NCI-H2107 treated with DMSO at 0.1 percent for 48 hours (cell line): Measurements from ENCODE around the gene DTL.
"Not testable (repeated sequence)": the region's sequence is repeated elsewhere in the genome, so short reads cannot be mapped to it uniquely, and the experiment has no call there.

Source experiments
- DNase-seq: peaks from one replicate; lab custom pipeline; 2025; ENCODE audit not compliant: unreplicated experiment; lab: John Stamatoyannopoulos, UW

The DTL gene

DNA sequence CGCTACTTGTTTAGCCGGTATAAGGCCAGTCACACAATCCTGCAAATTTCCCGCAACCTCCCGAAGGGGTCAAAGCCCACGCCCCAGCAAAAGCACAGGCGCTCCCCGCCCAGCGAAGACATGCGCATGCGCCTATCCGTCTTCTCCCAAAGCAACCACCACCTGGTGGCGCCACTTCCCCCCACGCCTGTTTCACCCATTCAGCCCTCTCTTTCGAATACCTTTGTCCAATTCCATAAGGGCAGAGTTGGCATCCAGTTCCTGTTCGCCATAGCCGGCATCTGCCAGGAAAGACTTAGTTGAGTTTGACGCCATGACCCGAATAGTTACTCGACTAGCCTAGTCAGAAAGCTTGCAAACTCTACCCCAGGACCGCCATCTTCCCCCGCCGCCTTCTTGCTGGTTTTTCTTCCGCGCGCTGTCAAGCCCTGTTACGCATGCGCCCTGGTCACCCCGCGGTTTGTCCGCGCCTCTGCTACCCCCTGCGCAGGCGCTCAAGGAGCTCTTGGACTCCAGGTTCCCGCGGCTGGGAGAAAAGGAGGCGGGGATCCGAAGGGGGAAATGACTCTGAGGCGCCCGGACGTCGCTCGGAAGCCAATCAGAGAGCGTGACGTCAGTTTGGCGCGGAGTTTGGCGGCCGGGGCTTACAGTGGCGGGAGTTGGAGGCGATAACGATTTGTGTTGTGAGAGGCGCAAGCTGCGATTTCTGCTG is at the start of gene DTL, which contains the start of gene INTS7:
Gene DTL (plus strand): TSS at position 626 of the 712 bp plus-strand sequence. CDS start 143 bp downstream, outside the sequence.
Gene INTS7 (minus strand): TSS at position 435 of the 712 bp plus-strand sequence. CDS start 120 bp downstream, at position 315.
- peak; percentile 99 for DNase-seq

DNA sequence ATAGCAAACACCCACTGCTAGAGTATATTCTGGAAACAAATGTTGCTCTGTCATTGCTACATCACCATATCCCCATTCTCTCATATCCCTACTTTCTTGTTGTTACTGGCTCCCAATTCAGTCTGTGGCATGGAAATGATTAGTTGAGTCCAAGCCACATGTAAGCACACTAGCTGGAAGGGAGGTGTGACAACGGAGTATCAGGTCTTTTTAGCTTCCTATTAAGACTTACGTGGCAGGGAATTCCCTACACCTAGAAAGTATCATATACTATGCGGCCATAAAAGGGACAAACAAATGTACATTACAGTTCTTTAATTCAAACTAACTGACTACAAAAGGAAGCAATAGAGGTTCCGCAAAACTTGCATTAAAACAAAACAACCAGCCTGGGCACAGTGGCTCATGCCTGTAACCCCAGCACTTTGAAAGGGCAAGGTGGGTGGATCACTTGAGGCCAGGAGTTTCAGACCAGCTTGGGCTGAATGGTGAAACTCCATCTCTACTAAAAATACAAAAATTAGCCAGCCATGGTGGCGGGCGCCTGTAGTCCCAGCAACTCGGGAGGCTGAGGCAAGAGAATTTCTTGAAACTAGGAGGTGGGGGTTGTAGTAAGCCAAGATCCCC is 48.8 kb upstream of the DTL start:
- DNase-seq = no peak

DNA sequence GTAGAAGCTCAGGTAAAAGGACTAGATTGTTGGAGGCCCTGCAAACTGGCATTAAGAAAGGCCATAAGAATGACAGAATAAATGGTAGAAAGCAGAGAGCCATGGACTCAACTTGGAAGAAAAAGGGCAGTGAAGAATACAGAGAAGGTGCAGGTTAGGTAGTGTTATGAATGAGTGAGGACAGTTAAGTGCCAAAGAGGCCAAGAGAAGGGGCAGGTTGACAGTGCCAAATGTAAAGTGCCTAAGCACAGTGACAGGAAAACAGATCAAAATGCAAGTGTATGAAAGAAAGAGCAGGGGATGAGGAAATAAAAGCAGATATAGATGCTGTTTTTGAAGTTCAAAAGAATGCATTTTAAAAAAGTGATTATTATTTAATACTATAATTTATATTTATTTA is 43.9 kb upstream of the DTL start:
- no peak for DNase-seq

- DNase-seq = not testable (repeated sequence)
Observed at GRCh38 chr1:211997426-211997825, 38.1 kb upstream of the DTL start.

DNA sequence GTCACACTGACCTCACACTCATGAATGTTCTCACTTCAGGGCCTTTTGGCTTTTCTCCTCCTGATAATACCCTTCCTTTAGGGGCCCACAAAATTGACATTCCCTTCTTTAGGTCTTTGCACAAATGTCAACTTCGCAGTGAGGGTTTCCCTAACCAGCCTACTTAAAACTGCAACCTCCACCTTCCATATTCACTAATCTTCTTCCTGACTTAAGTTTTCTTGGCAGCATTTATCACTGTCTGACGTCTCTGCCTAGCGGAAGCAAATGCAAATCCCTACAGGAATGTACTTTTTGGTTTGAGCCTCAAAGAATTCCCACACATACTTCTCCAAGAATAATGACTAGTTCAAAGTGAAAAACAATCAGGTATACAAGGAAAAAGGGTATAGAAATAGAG is 33.0 kb upstream of the DTL start:
- no peak for DNase-seq

- no peak for DNase-seq
Observed at GRCh38 chr1:212004895-212005608, 30.5 kb upstream of the DTL start.

DNA sequence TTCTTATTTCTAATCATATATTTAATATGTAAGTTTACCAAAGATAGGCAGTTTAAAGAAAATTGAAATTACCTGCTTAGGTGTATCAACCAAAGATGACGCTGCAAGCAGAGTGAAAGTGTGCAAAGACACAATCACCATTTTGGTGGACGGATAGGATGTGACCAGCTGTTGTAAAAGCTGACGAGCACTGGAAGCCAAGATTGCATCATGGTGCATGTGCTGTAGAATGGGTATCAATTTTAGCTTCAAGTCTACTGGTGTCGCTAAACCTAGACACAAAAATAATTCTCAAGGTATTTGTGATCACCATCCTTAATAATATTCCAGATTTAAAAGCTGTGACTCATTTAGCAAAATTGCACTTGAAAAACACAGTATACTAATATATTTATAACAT is 28.4 kb upstream of the DTL start:
- no peak for DNase-seq

GRCh38 chr1:212007886-212008285 is 27.7 kb upstream of the DTL start:
- no peak for DNase-seq

- DNase-seq = no peak
Observed at GRCh38 chr1:212009561-212009960, 26.0 kb upstream of the DTL start.

GRCh38 chr1:212010004-212010403 is 25.5 kb upstream of the DTL start:
- no peak for DNase-seq

GRCh38 chr1:212012034-212012740 is 23.4 kb upstream of the DTL start:
- peak; percentile 74 for DNase-seq

- DNase-seq = no peak
Observed at GRCh38 chr1:212013672-212014071, 21.9 kb upstream of the DTL start.

GRCh38 chr1:212020975-212021374 is 14.6 kb upstream of the DTL start:
- DNase-seq = no peak

DNA sequence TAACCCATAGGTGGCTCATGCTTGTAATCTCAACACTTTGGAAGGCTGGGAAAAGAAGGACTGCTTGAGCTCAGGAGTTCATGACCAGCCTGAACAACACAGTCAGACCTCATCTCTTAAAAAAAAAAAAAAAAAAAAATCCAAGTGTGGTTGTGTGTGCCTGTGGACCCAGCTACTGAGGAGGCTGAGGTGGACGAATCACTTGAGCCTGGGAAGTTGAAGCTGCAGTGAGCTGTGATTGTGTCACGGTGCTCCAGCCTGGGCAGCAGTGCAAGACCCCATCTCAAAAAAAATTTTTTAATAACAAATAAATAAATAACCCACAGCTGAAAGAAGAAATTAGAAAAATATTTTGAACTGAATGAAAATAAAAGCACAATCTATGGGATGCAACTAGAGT is 14.0 kb upstream of the DTL start:
- no peak for DNase-seq

DNA sequence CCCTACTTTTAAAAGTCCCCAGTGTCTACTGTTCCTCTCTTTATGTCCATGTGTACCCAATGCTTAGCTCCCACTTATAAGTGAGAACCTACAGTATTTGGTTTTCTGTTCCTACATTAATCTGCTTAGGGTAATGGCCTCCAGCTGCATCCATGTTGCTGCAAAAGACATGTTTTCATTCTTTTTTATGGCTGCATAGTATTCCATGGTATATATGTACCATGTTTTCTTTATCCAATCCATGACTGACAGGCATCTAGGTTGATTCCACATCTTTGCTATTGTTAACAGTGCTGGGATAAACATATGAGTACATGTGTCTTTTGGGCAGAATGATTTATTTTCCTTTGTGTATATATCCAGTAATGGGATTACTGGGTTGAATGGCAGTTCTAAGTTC is 12.6 kb upstream of the DTL start:
- not testable (repeated sequence) for DNase-seq

- DNase-seq = no peak
Observed at GRCh38 chr1:212024469-212025149, 10.9 kb upstream of the DTL start.

DNA sequence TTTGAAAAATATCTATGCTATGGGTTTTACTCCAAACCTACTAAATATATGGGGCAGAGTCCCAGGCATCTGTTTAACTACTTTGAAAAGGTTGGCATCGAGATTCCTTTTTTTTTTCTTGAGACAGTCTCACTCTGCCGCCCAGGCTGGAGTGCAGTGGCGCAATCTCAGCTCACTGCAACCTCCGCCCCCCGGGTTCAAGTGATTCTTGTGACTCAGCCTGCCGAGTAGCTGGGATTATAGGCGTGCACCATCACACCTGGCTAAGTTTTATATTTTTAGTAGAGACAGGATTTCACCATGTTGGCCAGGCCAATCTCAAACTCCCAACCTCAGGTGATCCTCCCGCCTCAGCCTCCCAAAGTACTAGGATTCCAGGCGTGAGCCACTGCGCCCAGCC is 7.8 kb upstream of the DTL start:
- DNase-seq = not testable (repeated sequence)

GRCh38 chr1:212030936-212031528 is 4.5 kb upstream of the DTL start:
- DNase-seq = peak; percentile 19

- DNase-seq = peak; percentile 81
Observed at GRCh38 chr1:212034516-212035122, 929 bp upstream of the DTL start.
